LNCAP (cell line): Measurements from ENCODE around the gene DEPDC7.

Experiments used
- TF ChIP-seq, protein P1 (sequence below): fragments of 450-650 bp; IDR thresholded peaks from 2 replicates; pipeline ENCODE4 v1.5.1; 2017; ENCODE audit warnings: mild to moderate bottlenecking

The DEPDC7 gene

DNA sequence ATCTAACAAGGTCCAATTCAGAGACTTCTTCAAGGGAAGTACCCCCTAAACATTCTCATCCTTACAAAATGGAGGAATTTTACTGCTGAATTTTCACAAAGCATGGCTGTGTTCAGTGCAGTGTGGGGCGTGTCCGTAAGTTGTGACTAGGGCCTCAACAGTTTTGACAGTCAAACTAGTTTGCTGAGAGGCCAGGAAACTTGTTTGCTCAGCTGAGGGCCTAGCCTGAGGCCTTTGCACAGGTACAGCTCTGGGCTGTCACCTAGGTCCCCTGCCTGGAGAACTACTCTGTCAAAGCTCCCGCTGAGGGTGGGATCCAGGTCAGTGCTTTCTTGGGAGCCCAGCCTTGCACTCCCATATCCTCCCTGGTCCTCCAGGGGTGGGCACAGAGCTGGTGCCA is 51.6 kb downstream of the DEPDC7 start:
- TF ChIP-seq, protein P1, sequence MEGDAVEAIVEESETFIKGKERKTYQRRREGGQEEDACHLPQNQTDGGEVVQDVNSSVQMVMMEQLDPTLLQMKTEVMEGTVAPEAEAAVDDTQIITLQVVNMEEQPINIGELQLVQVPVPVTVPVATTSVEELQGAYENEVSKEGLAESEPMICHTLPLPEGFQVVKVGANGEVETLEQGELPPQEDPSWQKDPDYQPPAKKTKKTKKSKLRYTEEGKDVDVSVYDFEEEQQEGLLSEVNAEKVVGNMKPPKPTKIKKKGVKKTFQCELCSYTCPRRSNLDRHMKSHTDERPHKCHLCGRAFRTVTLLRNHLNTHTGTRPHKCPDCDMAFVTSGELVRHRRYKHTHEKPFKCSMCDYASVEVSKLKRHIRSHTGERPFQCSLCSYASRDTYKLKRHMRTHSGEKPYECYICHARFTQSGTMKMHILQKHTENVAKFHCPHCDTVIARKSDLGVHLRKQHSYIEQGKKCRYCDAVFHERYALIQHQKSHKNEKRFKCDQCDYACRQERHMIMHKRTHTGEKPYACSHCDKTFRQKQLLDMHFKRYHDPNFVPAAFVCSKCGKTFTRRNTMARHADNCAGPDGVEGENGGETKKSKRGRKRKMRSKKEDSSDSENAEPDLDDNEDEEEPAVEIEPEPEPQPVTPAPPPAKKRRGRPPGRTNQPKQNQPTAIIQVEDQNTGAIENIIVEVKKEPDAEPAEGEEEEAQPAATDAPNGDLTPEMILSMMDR = no peak

DNA sequence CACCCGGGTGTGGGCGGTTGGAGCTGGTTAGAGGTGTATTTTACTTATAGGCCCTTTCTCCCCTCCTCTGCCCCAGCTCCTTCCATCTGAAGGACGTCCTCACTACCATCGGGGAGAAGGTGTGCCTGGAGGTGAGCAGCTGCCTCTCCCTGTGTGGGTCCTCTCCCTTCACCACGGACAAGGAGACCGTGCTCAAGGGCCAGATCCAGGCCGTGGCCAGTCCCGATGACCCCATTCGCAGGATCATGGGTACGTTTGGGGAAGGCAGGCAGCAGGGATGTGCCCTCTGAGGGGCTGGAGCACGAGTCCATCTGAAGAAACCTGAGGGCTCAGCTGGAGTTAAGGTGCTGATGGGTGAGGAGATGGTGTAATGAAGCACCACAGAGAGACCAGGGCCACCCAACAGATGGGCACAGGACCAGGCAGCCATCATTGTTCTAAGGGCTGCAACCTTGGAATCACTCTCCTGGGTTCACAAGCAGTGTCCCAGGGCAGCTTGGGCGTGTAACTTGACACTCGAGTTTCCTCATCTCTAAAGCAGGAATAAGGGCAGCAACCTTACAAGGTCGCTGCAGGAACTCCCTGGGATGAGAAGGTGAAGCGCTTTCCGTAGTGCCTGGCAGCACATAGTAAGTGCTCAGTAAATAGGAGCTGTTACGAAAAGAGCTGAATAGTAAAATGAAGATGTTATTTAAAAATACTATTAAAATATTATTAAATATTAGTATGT is 53.1 kb downstream of the DEPDC7 start:
- TF ChIP-seq, protein P1 = no peak

DNA sequence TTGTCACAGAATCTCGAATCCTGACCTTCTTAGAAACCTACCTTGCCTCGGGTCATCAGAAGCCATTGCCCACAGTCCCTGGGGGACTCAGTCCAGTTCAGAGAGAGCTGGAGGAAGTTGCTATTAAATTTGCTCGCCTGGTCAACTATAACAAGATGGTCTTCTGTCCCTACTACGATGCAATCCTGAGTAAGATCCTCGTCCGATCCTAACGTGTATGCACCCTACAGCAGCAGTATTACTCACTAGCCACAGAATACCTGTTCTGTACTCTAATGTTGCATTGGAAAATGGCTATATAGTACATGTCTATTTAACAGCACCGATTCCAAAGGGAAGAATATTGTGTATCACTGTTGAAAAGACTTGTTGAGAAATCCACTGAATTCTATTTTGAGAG is 56.8 kb downstream of the DEPDC7 start:
- TF ChIP-seq, protein P1 = no peak
